H9 (cell line): ENCODE data around the gene RNPS1. TPM values are rescaled to one million over a fixed set of nuclear protein-coding genes. Genes with fewer than 3 reads are reported as not detected.

Experiments used
- DNase-seq: peaks from one replicate; pipeline ENCODE4 v3.0.0-alpha.2; 2017
- H2AFZ ChIP-seq: one replicate; pipeline ENCODE4 v1.6.1; 2013; ENCODE audit warnings: mild to moderate bottlenecking, low read length, control low read depth, moderate library complexity
- H2AK5ac ChIP-seq: 2 replicates; pipeline ENCODE4 v1.6.1; 2013; ENCODE audit warnings: low read length, control low read depth, mixed read lengths; ENCODE audit not compliant: insufficient read length
- H2BK120ac ChIP-seq: one replicate; pipeline ENCODE4 v1.6.1; 2013; ENCODE audit warnings: low read depth, mild to moderate bottlenecking, low read length, control low read depth, inconsistent platforms; ENCODE audit not compliant: poor library complexity, severe bottlenecking
- H2BK12ac ChIP-seq: 2 replicates; pipeline ENCODE4 v1.6.1; 2013; ENCODE audit warnings: low read length, control low read depth, mixed read lengths, low read depth; ENCODE audit not compliant: insufficient read length
- H2BK15ac ChIP-seq: 2 replicates; pipeline ENCODE4 v1.6.1; 2013; ENCODE audit warnings: low read depth, low read length, control low read depth
- H2BK20ac ChIP-seq: one replicate; pipeline ENCODE4 v1.6.1; 2013; ENCODE audit warnings: low read depth, mild to moderate bottlenecking, low read length, control low read depth, inconsistent platforms; ENCODE audit not compliant: poor library complexity, severe bottlenecking
- H2BK5ac ChIP-seq: 2 replicates; pipeline ENCODE4 v1.6.1; 2013; ENCODE audit warnings: low read length, control low read depth, mixed read lengths; ENCODE audit not compliant: insufficient read length
- H3K14ac ChIP-seq: 2 replicates; pipeline ENCODE4 v1.6.1; 2013; ENCODE audit warnings: low read length, control low read depth; ENCODE audit not compliant: insufficient read depth
- H3K18ac ChIP-seq: 2 replicates; pipeline ENCODE4 v1.6.1; 2013; ENCODE audit warnings: low read depth, mild to moderate bottlenecking, mixed read lengths, low read length, control low read depth; ENCODE audit not compliant: insufficient read length
- H3K23ac ChIP-seq: 2 replicates; pipeline ENCODE4 v1.6.1; 2013; ENCODE audit warnings: low read length, control low read depth, mixed read lengths, low read depth; ENCODE audit not compliant: insufficient read length
- H3K23me2 ChIP-seq: 2 replicates; pipeline ENCODE4 v1.6.1; 2013; ENCODE audit warnings: low read depth, mild to moderate bottlenecking, mixed read lengths, low read length, control low read depth; ENCODE audit not compliant: insufficient read length, poor library complexity, severe bottlenecking
- H3K27ac ChIP-seq: 2 replicates; pipeline ENCODE4 v1.5.1; 2013; ENCODE audit warnings: low read length, control low read depth, mixed read lengths, low read depth; ENCODE audit not compliant: insufficient read length
- H3K27me3 ChIP-seq: 2 replicates; pipeline ENCODE4 v1.6.1; 2013; ENCODE audit warnings: low read length, control low read depth, inconsistent platforms; ENCODE audit not compliant: insufficient read depth
- H3K4ac ChIP-seq: 2 replicates; pipeline ENCODE4 v1.6.1; 2013; ENCODE audit warnings: low read depth, mild to moderate bottlenecking, control low read depth, inconsistent platforms, low read length, moderate library complexity
- H3K4me1 ChIP-seq: 2 replicates; pipeline ENCODE4 v1.6.1; 2013; ENCODE audit warnings: low read length, control low read depth, inconsistent platforms; ENCODE audit not compliant: insufficient read depth
- H3K4me2 ChIP-seq: 2 replicates; pipeline ENCODE4 v1.6.1; 2013; ENCODE audit warnings: low read length, control low read depth, mixed read lengths; ENCODE audit not compliant: insufficient read length, insufficient read depth
- H3K56ac ChIP-seq: 2 replicates; pipeline ENCODE4 v1.6.1; 2013; ENCODE audit warnings: low read depth, mild to moderate bottlenecking, mixed read lengths, low read length, control low read depth; ENCODE audit not compliant: insufficient read length
- H3K79me1 ChIP-seq: 2 replicates; pipeline ENCODE4 v1.6.1; 2013; ENCODE audit warnings: low read depth, mild to moderate bottlenecking, moderate library complexity, low read length, control low read depth, inconsistent platforms; ENCODE audit not compliant: insufficient read depth, poor library complexity, severe bottlenecking
- H3K79me2 ChIP-seq: 2 replicates; pipeline ENCODE4 v1.6.1; 2013; ENCODE audit warnings: low read length, control low read depth, inconsistent platforms; ENCODE audit not compliant: insufficient read depth
- H3K9ac ChIP-seq: 2 replicates; pipeline ENCODE4 v1.6.1; 2013; ENCODE audit warnings: low read length, control low read depth, mixed read lengths; ENCODE audit not compliant: insufficient read length; ENCODE audit errors: extremely low read depth
- H3K9me3 ChIP-seq: one replicate; pipeline ENCODE4 v1.6.1; 2013; ENCODE audit warnings: low read depth, low read length, inconsistent platforms; ENCODE audit not compliant: control insufficient read depth
- H3T11ph ChIP-seq: one replicate; pipeline ENCODE4 v1.6.1; 2013; ENCODE audit warnings: mild to moderate bottlenecking, low read length, control low read depth, inconsistent platforms
- H4K20me1 ChIP-seq: one replicate; pipeline ENCODE4 v1.6.1; 2013; ENCODE audit not compliant: control insufficient read depth, insufficient read length, insufficient read depth
- H4K5ac ChIP-seq: 2 replicates; pipeline ENCODE4 v1.6.1; 2013; ENCODE audit warnings: low read depth, mild to moderate bottlenecking, mixed read lengths, low read length, control low read depth; ENCODE audit not compliant: insufficient read length
- H4K8ac ChIP-seq: replicated peaks from 2 replicates; pipeline ENCODE4 v1.6.1; 2013; ENCODE audit warnings: low read length, control low read depth, mixed read lengths, low read depth; ENCODE audit not compliant: insufficient read length
- H4K91ac ChIP-seq: 2 replicates; pipeline ENCODE4 v1.6.1; 2013; ENCODE audit warnings: low read depth, mild to moderate bottlenecking, moderate library complexity, mixed read lengths, low read length, control low read depth; ENCODE audit not compliant: insufficient read length
- H3K27ac Mint-ChIP-seq, 3 experiments: 2 replicates in 2 of 3; 3 replicates in 1 of 3; pipeline ENCODE4 v1.8.0; 2020 to 2021; ENCODE audit warnings: mixed read lengths in 3 of 3, mild to moderate bottlenecking in 1 of 3, moderate library complexity in 1 of 3
- H3K27me3 Mint-ChIP-seq: 2 replicates; pipeline ENCODE4 v1.8.0; 2021; ENCODE audit warnings: low read depth, mild to moderate bottlenecking, moderate library complexity, mixed read lengths
- H3K36me3 Mint-ChIP-seq, 3 experiments: 2 replicates in 2 of 3; 3 replicates in 1 of 3; pipeline ENCODE4 v1.8.0; 2020 to 2021; ENCODE audit warnings: low read depth in 3 of 3, mixed read lengths in 3 of 3; ENCODE audit not compliant: insufficient read depth in 1 of 3
- H3K4me1 Mint-ChIP-seq, 2 experiments: 2 replicates each; pipeline ENCODE4 v1.8.0; 2020; ENCODE audit warnings: mixed read lengths in 2 of 2
- H3K4me3 Mint-ChIP-seq, 2 experiments: 2 replicates in 1 of 2; 3 replicates in 1 of 2; pipeline ENCODE4 v1.8.0; 2020 to 2021; ENCODE audit warnings: mild to moderate bottlenecking in 2 of 2, mixed read lengths in 2 of 2, moderate library complexity in 1 of 2
- H3K9me3 Mint-ChIP-seq, 2 experiments: 2 replicates in 1 of 2; 3 replicates in 1 of 2; pipeline ENCODE4 v1.8.0; 2020; ENCODE audit warnings: mild to moderate bottlenecking in 2 of 2, mixed read lengths in 2 of 2, moderate library complexity in 1 of 2
- CTCF ChIP-seq: fragments of 200-600 bp; sonication (generic); conservative IDR thresholded peaks from 3 replicates; pipeline ENCODE4 v1.8.0; 2021; ENCODE audit warnings: antibody characterized with exemption, mild to moderate bottlenecking
- WGBS: extraction: QIAGEN DNeasy Blood & Tissue Kit; methylation state at CpG from one replicate; pipeline ENCODE4 v1.1.7; 2013; ENCODE audit warnings: missing lambda C conversion rate, low lambda C conversion rate, mixed read lengths; ENCODE audit not compliant: insufficient read length; ENCODE audit errors: extremely low coverage; 5-methylcytosine and 5-hydroxymethylcytosine counted together
- total RNA-seq: library from RNA; stranded (reverse); gene quantifications from 2 replicates; pipeline ENCODE4 v1.2.1, GENCODE V29; 2021

The RNPS1 gene
- total RNA-seq, 1 experiment from 2014 or later, result 384 TPM

GRCh38 chr16:2295056-2295798 lies 27.3 kb upstream of the RNPS1 start:
- peak overlapping the region in 1 of 3 experiments; percentile 15; a peak in 1 of 7 replicates for H3K27ac Mint-ChIP-seq
- no peaks in the 10 kb centered on the region for H4K20me1 ChIP-seq
- no peak overlapping the region for H2BK120ac ChIP-seq
- H3K9me3 Mint-ChIP-seq, result no peaks in the 10 kb centered on the region
- no peak overlapping the region for H2BK12ac ChIP-seq
- no peaks in the 10 kb centered on the region for H3K27me3 ChIP-seq
- no peak overlapping the region for H3K56ac ChIP-seq
- no peak overlapping the region for H2BK15ac ChIP-seq
- no peaks in the 10 kb centered on the region for H3K23me2 ChIP-seq
- TF ChIP-seq CTCF, result no peak
- H2BK20ac ChIP-seq, result no peak overlapping the region
- H3K9ac ChIP-seq, result no peak overlapping the region
- no peak overlapping the region for H3K23ac ChIP-seq
- H2AK5ac ChIP-seq, result no peak overlapping the region
- DNase-seq, result no peak
- H2BK5ac ChIP-seq, result no peak overlapping the region
- H2AFZ ChIP-seq, result no peak overlapping the region
- no peak overlapping the region for H3T11ph ChIP-seq
- 0 out of 2 replicates have a peak, but pooled peaks cover 3% of the 10 kb centered on the region for H3K4me1 ChIP-seq
- no peaks in the 10 kb centered on the region for H3K4me1 Mint-ChIP-seq
- no peak overlapping the region for H3K14ac ChIP-seq
- WGBS, result no CpG with 5 or more reads among the region's 21 CpGs
- no peak overlapping the region for H3K4me3 Mint-ChIP-seq
- no peaks in the 10 kb centered on the region for H3K9me3 ChIP-seq
- no peaks in the 10 kb centered on the region for H3K79me1 ChIP-seq
- no peak overlapping the region for H3K18ac ChIP-seq
- no peak overlapping the region; the same call in 1 of the 2 replicates for H3K4ac ChIP-seq
- H3K4me2 ChIP-seq, result no peak overlapping the region
- H3K27ac ChIP-seq, result no peak overlapping the region
- no peaks in the 10 kb centered on the region for H3K79me2 ChIP-seq
- no peak overlapping the region for H4K8ac ChIP-seq
- H3K36me3 Mint-ChIP-seq, result no peaks in the 10 kb centered on the region
- no peaks in the 10 kb centered on the region; the same call in 1 of the 2 replicates for H3K27me3 Mint-ChIP-seq
- no peak overlapping the region for H4K91ac ChIP-seq
- no peak overlapping the region for H4K5ac ChIP-seq
